Stimulated activated CD4-positive, alpha-beta T cell treated with anti-CD3 and anti-CD28 coated beads, TNF-alpha, amount 100 ng/mL, for 24 hours (primary cell): ENCODE results near the gene SERTAD1.
"Not testable (repeated sequence)": the region's sequence is repeated elsewhere in the genome, so short reads cannot be mapped to it uniquely, and the experiment has no call there.

Experiments used
- DNase-seq, 3 experiments: peaks; one replicate each; pipeline ENCODE4 v3.0.0-alpha.2; 2020; ENCODE audit warnings: low read depth in 3 of 3

SERTAD1 gene

GRCh38 chr19:40422748-40423566, 2.8 kb downstream of the SERTAD1 start:
- no peak for DNase-seq

GRCh38 chr19:40421993-40422747, 3.6 kb downstream of the SERTAD1 start:
- DNase-seq: no peak

GRCh38 chr19:40420766-40421765, 4.7 kb downstream of the SERTAD1 start:
- peak; percentile 38 to 77 (median 52) for DNase-seq

GRCh38 chr19:40420451-40420765, 5.4 kb downstream of the SERTAD1 start:
- no peak for DNase-seq

GRCh38 chr19:40419780-40420179, 6.0 kb downstream of the SERTAD1 start:
- no peak for DNase-seq

- no peak for DNase-seq
Measured at GRCh38 chr19:40419066-40419612, 6.7 kb downstream of the SERTAD1 start.

GRCh38 chr19:40418040-40418439, 7.8 kb downstream of the SERTAD1 start:
- DNase-seq: no peak

GRCh38 chr19:40417643-40417981, 8.2 kb downstream of the SERTAD1 start:
- no peak for DNase-seq

GRCh38 chr19:40416918-40417642, 8.7 kb downstream of the SERTAD1 start:
- no peak for DNase-seq

GRCh38 chr19:40415768-40416167, 10.0 kb downstream of the SERTAD1 start:
- DNase-seq: no peak

- no peak for DNase-seq
Measured at GRCh38 chr19:40414542-40415535, 11.0 kb downstream of the SERTAD1 start.

GRCh38 chr19:40413291-40413845, 12.4 kb downstream of the SERTAD1 start, which contains the start of gene PRX:
PRX (minus strand) TSS chr19:40413378; CDS start chr19:40407932, 5,446 bp downstream.
- DNase-seq: no peak

GRCh38 chr19:40412866-40413265, 12.9 kb downstream of the SERTAD1 start:
- no peak for DNase-seq

GRCh38 chr19:40411958-40412499, 13.8 kb downstream of the SERTAD1 start:
- DNase-seq: no peak

GRCh38 chr19:40411125-40411842, 14.5 kb downstream of the SERTAD1 start:
- DNase-seq: no peak

- no peak for DNase-seq
Measured at GRCh38 chr19:40410030-40410389, 15.8 kb downstream of the SERTAD1 start.

- DNase-seq: not testable (repeated sequence)
Measured at GRCh38 chr19:40408598-40408925, 17.2 kb downstream of the SERTAD1 start.

GRCh38 chr19:40407714-40408597, 17.8 kb downstream of the SERTAD1 start:
- DNase-seq: no peak
